22Rv1 (cell line): Measurements from ENCODE around the gene ERO1B.

ENCODE experiments used
- H3K27ac ChIP-seq: fragments of 450-650 bp; 2 replicates; pipeline ENCODE4 v1.5.1; 2017
- CTCF ChIP-seq: fragments of 450-650 bp; IDR thresholded peaks from 2 replicates; pipeline ENCODE4 v1.5.1; 2017; ENCODE audit warnings: mild to moderate bottlenecking
- ZFX ChIP-seq: fragments of 450-650 bp; IDR thresholded peaks from 2 replicates; pipeline ENCODE4 v1.6.1; 2017; ENCODE audit warnings: antibody characterized with exemption, borderline replicate concordance

Gene ERO1B

DNA sequence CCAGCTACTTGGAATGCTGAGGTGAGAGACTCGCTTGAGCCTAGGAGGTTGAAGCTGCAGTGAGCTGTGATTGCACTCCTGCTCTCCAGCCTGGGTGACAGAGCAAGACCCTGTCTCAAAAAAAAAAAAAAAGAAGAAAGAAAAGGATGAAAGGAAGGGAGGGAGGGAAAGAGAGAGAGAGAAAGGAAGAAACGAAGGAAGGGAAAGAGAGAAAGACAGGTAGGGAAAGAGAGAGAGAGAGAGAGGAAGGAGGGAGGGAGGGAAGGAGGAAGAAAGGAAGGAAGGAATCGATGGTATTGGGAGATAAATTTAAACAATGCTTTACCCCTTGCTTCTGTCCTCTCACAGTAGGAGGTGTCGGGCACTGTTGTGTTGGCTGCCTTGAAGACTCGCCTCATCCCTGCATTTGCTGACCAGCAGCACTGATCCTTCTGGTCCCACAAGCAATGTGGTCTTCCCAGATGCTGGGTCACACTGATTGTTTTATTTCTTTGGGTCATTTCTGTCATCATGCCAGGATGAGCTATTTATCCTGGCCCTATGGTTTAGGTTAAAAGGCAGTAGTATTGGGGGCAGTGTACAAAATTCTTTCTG lies 108.5 kb downstream of the ERO1B start:
- no peak overlapping the region for H3K27ac ChIP-seq
- TF ChIP-seq CTCF (no peak), ZFX (no peak)

DNA sequence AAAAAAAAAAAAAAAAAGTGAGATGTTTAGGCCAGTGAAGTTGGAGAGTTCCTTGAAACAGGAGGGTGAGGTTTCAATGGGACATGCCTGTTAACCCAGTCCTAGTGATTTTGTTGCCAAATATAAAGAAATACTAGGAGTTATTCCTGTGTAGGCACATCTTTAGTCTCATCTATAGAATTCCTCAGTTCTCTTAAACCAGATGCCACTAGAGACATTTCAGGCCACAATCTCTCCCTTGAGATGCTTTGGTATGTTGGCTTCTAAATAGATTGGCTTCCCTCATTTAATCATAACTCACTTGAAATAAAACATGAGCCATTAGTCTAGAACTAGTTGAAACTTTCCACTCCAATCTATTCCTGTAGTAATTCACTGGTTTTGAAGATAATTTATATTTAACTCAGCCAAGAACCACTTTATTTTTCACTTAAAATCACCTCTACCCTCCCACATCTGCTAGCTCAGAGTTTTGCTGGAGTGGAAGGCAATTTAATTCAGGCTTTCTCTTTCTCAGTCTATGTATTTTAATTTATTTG lies 109.6 kb downstream of the ERO1B start:
- H3K27ac ChIP-seq: no peak overlapping the region
- TF ChIP-seq CTCF (no peak), ZFX (no peak)

DNA sequence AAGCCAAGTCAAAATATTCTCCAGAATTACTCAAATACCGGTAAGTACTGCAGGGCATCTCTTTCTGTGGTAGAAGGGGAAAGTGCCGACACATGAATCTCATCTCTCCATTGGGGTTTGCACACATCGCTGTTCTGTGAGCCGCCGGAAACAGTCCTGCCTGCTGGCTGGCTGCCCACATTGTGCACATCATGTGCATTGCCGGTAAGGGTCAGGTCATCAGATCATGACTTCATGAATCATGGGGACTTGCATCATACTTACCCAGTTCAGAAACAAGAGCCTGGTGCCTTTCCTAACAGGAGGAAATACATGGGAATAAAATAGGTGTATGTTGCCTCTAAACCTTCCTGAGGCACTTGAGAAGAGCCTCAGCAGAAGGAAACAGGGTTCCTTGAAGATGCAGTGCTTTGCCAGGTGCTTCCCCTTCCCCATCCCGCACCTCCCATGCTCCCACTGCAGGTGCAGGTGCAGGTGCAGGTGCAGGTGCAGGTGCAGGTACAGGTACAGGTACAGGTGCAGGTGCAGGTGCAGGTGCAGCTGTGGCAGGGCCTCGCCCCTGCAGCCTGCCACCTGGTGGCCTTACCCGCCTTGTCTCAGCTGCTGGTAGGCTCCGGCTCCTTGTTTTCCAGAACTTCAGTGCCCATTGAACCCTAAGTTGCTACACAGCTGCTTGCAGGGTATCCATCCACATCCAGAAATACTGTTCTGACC lies 112.9 kb downstream of the ERO1B start:
- TF ChIP-seq ZFX (no peak), CTCF (peak; percentile 62)
- no peak overlapping the region for H3K27ac ChIP-seq

DNA sequence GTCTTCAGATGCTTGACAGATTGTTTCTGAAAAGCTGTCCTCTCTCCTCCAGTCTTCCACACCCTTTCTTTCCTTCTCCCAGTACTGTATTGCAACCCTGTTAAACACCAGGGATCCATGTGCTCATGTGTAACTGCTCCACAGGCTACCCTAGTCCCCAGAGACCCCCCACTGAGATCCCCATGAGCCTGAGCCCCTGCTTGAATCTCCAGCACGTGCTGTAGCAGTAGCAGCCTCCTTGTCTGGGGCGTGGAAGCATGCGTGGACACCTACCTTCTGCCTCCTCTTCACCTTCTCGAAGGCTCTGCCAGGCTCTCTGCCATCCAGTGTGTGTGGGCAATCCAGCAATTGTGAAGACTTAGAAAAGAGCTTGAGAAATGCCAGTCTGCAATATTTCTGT lies 114.2 kb downstream of the ERO1B start:
- no peak overlapping the region for H3K27ac ChIP-seq
- TF ChIP-seq ZFX (no peak), CTCF (no peak)

DNA sequence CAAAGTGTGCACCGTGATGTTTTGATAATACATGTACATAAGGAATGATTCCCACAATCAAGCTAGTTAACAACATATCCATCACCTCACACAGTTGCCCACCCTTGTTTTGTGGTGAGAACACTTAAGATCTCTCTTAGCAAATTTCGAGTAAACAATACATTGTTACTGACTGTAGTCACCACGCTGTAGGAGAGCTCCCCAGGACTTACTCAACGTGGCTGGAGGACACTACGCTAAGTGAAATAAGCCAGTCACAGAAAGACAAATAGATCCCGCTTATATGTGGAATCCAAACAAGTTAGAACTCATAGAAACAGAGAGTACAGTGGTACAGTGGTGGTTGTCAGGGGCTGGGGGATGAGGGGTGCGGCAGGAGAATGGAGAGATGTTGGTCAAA lies 114.6 kb downstream of the ERO1B start:
- H3K27ac ChIP-seq: no peak overlapping the region
- no peak for TF ChIP-seq ZFX
- no peak for TF ChIP-seq CTCF

DNA sequence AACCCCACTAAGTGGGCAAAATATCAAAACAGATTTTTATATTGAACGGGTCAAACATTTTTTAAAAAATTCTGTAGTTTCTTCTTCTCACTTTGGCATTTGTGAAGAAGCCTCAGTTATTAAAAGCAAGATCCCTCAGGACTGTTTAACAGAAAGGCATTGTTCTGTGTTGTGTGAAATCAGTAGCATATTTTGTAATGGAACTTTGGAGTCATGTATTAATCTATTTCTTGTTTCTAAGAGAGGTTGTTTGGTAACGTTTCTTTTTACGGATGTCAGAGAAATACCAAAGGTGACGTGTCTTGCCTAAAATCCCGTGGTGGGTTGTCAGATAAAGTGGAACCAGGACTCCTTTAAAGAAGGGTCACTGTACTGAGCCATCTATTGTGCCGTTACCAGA lies 115.7 kb downstream of the ERO1B start:
- TF ChIP-seq CTCF (no peak), ZFX (no peak)
- H3K27ac ChIP-seq: no peak overlapping the region
